Head of caudate nucleus (tissue), 42 donors: ENCODE data around the gene PROM1.

Experiments used
- DNase-seq, 42 donors: peaks; one replicate each; pipeline versions ENCODE4 v3.0.0 to v3.0.0-alpha.2; 2020 to 2021; ENCODE audit warnings: mixed read lengths in 7 of 42
- intact Hi-C: fragments of 100-400 bp; cut with DNase I; formaldehyde crosslinking; loops from one replicate; pipeline ENCODE4 v1.15.0; 2022

The PROM1 gene

DNA sequence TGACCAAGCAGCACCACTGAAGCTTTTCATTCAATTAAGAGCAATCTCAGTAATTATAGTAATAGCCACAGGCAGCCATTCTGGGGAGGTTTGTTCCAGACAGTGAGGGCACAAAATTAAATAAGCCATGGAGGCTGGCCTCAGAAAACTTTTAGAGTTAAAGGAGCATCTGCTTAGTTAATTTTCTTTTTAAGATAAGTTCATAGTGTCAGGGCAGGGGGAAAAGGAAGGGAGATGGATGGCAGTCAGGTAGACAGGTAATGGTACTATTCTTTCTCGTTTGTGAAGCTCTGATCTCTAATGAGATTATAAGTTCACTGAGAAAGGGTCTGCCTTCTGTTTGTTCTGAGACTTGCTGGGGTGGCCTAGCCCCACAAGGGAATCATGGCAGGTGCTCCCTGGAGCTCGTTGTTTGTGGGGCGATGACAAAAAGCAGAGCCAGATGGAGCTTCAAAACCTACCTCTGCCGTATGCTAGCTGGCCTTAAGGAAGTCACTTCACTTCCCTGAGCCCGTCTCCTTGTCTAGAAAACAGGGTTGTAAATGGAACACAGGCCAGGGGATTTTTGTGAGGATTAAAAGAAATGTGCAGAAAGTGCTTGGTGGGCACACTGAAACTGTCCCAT is 76.2 kb downstream of the PROM1 start:
- intact Hi-C loops: no loop called here
- no peak for DNase-seq

DNA sequence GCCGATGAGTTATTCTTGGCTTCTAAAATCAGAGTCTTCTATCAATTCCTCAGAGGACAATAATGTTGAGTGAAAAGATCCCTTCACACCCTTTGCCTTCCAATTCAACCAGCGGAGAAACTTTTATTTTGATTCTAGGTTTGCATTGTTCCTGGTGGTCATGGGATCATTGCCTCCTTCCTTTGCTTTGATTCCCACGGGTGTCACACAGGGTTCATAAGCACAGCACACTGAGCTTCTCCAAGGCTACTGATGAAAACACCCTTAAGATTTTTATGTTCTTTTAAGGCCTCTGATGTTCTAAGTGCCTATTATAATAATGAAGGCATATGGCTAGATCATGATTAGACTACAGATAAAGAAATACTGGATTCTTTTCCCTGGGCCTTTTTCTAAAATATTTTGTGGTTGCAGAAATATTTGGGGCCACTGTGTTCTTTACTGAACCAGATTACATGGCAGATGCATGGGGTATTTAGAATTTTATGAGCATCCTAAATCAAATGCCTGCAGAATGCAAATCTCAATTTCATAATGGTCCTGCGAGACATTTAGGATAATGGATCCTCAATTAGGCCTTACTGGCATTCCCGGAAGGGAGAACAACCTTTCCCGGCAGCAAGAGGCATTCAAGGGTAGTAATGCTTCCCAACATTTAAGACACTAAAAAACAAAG is 76.9 kb downstream of the PROM1 start:
- DNase-seq: no peak
- intact Hi-C loops: no loop called here

DNA sequence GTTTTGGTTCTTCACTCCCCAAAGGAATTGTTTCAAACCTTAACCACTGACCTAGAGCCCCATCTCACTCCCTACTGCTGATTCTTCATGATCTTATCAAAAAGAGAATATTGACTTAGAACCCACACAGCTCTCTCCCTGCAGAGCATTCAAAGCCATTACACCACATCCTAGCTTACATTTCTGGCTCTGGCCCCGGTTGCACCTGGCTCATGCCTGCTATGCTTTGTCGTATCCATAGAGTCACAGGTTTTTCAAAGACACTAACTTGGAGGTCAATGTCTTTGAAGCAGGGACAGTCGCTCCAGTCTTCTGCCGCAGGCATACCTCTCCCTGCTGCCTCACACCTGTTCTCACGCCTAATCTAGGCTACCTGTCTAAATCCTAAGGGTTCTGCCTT is 78.1 kb downstream of the PROM1 start:
- DNase-seq: no peak
- intact Hi-C loops: no loop called here

DNA sequence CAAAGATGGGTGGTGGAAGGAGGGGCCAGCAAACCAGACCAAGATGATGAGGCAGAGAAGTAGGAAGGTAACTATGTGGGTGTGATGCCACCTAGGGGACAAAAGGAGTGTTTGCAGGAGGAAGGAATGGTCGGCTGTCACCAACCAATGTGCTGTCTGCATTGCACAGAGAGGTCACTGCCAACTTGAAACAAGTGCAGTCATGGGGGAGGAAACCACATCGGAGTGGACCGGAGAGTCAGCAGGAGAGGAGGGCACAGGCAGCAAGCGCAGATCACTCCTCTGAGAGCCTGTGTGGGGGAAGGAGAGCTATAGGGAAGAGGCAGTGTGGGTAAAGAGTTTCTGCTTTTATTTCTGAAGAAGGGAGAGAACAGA is 82.4 kb downstream of the PROM1 start:
- DNase-seq: peak in 41 of 42 donors; percentile 33 to 86 (median 65)
- intact Hi-C loops: loop anchor here (5.0 kb wide), 2 partner anchors 119 to 524 kb away; no protein-coding TSS in a partner anchor

DNA sequence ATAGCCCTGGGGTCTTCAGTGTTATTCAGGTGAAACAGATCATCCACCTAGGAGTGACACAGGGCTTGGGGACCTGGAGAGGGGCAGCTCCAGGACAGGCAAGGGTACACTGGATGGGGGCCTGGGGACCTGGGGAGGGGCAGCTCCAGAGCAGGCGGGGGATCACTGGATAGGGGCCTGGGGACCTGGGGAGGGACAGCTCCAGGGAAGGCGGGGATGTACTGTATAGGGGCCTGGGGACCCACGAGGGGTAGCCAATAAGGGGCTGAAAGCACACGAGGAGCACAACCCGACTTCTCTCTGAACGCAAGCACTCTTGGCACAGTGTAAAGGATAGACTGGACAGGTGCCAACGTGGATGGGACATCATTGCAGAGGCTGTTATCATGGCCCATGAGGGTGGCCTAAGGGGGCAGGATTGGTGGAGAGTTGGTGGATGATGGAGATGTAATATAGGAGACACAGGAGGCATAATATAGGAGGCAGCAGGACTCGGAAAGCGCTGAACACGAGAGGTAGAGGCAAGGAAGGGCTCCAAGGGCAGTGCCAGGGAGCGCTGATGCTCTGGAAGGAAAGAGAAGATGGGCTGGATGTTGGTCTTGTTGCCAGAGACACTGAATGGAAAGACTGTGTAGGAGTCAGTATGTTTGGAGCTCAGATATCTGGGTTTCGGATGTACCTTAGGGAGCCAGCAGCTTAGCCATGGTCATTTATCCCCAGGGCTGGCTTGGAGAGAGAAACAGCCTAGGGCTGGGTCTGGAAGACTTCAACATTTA is 82.9 kb downstream of the PROM1 start:
- DNase-seq: no peak
- intact Hi-C loops: loop anchor here (5.0 kb wide), 2 partner anchors 119 to 524 kb away; no protein-coding TSS in a partner anchor

DNA sequence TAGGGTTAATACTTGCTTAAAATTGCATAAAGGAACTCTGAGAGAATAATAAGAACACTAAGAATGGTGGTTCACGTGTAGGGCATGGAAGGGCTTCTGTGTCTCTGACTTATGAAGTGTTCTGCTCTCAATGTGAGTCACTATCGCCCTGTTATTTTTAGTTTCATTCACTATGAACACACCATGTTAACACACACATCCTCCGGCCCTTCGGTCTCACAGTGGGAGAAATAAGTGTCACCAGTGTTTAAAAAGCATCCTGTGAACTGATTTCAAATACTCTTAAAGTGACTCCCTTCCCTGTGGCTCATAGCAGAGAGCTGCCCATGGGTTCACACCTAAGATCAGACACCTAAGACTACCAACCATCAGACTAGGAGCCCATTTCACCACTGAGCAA is 87.0 kb downstream of the PROM1 start:
- intact Hi-C loops: no loop called here
- no peak for DNase-seq

DNA sequence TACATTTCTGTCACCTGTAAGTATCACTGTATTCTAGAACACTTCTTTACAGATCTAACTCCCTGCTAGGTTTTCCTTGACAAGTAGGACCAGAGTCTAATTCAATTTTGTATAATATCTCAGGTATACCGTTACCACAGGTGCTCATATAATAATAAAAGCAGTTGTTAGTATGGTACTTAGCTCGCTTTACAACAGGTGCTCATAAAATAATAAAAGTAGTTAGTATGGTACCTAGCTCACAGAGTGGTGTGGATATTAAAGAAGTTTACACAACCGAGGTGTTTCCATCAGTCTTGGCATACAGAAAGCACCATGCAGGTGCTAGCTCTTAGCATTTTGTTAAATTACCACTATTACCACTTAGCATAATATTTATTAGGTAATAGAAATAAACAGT is 88.0 kb downstream of the PROM1 start:
- DNase-seq: no peak
- intact Hi-C loops: no loop called here

DNA sequence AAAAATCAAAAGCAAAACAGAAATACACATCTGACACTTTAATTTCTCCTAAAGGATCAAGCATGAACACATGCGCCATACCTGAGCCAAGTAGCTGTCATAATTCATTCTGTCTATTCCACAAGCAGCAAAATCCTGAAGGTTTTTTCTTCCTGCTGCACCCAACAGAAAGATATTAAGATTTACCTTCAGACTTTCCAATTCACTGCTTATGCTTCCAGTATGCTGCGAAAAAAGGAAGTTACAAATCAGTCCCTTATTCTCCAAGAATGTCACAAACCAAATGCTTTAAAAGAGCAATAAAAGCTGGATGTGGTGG is 91.7 kb downstream of the PROM1 start:
- no peak for DNase-seq
- intact Hi-C loops: no loop called here

DNA sequence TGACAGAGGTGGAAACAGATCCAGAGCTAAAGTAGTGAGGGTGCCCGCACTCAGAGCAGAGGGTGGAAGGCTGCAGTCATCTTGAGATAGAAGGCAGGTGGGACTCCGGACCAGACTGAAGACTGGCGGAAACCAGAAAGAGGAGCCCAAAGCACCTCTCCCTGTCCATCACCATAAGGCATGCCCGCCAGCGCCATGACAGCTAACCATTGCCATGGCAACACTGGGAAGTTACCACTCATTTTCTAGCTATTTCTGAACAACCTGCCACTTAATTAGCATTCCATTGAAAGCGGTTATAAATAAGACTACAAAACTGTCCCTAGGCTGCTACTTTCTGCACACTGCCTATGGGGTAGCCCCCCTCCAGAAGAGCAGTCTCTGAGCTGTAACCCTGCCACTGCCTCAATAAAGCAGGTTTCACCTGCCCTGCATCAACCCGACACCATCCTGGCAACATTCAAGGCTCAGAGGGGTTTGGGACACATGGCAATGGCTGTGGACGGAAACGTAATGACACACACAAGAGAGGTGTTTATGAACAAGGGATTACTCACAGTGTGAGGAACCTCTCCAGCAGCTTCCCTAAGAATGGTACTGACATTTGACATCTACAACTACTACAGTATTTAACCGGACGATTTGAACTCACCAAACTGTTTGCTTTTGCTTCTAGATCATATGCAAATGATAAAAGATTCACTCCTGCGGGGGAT is 93.1 kb downstream of the PROM1 start:
- DNase-seq: peak in 16 of 42 donors; percentile 5 to 50 (median 24)

DNA sequence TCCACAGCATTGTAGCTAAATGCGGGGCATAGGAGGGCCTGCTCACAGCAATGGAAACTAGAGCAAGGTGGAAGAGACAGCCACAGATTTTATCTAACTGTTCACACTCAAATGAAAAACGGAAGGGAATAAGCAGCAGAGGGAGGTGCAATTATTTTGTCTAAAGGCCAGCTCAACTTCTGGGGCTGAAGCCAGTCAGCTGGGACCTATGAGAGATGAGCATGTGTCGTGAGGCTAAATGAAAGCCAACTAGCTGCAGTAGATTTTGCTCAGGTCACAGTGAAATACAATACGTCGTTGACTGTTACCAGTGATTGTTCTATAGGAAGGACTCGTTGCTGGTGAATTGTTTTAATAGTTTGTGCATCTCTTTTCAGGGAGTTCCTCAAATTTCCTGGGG is 94.4 kb downstream of the PROM1 start:
- intact Hi-C loops: no loop called here
- DNase-seq: no peak

More for the DNA sequence above, 93.1 kb downstream of the PROM1 start:
- intact Hi-C loops: no loop called here

DNA sequence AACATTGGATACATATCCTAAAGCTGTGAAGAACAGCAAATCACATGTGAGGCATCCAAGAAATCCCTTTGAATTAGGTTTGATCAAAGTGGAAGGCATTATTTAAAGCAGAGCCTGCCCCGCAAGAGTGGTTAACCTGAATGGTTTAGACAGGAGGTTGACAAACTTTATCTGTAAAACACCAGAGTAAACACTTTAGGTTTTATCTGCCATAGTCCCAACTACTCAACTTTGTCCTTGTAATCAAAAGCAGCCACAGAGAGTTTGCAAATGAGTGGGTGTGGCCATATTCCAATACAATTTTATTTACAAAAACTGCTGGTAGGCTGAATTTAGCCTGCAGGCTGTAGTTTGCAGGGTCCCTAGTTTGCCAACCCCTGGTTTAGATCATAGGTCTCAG is 95.6 kb downstream of the PROM1 start:
- intact Hi-C loops: no loop called here
- DNase-seq: no peak

DNA sequence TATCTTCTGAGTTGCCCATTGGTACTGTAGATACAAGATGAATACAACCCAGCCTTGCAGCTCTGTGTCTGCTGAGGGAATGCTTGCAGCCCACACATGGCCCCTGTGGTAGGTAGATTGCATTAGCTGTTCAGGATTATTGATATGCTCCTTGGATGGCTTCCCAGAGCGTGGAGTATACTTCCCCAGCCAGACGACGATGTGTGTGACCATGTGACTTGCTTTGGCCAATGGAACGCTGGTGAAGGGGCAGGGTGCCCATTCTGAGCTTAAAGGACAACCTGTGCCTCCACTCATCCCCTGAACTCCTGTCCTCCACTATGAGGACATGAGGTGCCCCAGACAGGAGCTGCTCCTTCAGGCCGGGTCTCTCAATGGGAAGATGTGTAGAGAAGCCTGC is 96.9 kb downstream of the PROM1 start:
- intact Hi-C loops: no loop called here

DNA sequence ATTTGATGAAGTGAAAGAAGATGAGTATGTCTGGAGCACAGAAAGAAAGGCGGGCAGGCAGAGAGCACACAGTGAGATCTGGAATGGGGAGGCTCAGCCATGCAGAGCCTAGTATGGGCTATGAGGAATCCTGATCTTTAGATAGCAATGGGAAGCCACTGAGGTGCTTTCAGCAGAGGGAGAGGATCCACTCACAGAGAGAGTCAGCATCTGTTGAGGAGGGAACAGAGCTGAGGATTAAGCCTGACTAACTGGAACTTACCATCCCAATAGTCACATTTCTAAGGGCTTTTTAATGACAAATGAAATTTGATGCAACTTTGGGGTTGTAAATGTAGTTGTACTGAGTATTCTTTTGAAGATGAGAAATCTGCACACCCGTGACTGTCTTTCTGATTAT is 100.2 kb downstream of the PROM1 start:
- no peak for DNase-seq
- intact Hi-C loops: no loop called here

More for the DNA sequence above, 96.9 kb downstream of the PROM1 start:
- DNase-seq: no peak

DNA sequence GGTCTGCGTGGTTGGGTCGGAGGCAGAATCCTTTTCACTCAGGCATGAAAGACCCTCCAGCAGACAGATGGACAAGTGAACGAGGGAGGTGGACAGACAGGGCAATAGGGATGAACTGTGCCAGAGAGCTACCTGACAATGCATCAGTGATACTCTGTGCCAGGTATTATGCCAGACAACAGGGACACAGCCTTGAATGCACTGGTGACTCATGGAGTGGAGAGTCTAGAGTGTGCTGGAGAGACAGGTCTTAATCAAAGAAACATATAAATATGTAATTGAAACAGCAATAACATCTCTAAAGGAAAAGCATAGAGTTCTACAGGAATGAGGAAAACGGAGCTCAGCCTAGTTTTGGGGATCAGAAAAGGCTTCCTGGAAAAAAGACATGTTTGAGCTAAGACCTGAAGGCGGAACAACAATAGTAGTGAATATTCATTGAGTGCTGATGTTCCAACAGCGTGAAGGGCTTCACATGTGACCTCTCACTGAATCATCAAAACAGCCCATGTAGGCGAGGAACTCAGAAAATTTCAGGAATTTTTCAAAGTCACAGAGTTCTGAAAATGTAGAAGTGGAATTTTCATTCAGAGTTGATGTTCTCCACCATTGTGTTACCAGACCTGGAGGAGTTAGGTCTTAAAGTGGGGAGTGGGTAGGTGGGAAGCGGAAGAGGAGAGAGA is 100.8 kb downstream of the PROM1 start:
- no peak for DNase-seq
- intact Hi-C loops: no loop called here

DNA sequence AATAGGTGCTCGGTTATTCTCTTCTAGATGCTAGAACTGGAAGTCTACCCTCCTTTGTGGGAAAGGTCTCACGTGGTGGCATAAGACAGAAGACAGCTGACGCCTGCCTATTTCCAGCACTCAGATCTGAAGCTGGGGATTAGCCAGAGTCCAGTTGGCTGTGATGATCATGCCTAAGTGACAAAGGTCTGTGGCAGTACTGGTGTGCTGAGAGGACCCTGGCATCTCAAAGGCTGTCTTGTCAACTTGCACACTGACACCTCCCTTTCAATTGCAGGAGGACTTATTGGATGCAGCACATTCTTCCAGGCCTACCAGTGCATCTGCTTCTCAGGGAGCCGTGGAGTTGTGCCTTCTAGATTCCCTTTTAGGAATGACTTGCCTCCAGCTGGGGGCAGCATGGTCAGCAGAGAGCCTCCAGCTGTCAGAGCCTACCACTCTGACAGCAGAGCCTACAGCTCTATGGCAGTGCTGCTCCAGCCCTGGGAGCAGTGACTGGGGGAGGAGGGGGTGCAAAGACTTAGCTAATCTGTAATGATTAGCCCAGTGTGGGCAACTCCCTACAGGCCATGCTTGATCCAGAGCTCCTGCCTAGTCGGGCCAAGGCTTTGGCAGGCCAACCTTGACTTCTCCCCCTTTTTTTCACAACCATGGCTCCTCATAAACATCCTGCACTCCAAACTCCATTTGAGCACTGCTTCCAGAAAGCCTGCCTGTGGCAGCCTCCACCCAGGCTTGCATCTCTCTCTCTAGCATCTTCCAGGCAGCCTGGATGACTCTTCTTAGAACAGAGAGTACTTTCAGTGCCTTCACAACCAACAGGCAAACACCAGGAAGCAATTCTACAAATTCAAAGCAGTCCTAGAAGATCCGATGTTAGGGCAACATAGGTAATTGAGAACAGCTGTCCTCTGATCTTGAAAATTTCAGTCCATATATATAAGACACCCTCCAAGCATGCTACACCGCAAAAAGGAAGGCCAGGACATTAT is 107.1 kb downstream of the PROM1 start:
- no peak for DNase-seq
- intact Hi-C loops: no loop called here

DNA sequence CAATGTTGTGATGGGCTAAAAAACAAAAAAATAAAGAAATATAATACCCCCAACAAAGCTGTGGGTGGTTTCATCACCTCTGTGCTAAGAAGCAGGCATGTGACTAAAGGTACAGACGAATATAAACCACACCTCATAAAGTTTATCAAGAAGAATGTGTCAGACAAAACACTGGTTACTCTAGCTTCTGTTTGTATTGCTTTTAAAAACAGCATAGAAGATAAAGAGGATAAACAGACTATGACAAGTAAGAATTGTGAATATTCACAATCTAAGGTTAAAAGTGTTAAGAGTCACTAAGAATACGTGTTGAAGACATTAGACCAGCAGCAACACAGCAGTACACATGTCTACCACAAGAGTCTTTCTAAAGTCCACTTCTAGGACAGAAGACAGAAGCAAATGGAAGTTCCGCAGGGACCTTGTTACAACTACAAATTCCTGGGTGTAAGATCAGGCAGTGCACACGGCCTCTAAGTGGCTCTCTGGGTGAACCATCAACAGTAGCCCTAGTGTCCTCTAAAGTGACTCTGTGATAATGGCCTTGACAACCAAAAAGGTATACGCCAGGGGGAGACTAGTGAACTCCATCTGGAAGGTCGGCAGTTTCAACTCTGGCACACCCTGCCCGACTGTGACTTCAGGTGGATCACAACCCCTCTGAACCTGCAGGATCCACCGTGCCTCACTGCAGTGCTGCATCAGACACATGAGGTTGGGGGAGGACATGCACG is 112.6 kb downstream of the PROM1 start:
- no peak for DNase-seq
- intact Hi-C loops: no loop called here

DNA sequence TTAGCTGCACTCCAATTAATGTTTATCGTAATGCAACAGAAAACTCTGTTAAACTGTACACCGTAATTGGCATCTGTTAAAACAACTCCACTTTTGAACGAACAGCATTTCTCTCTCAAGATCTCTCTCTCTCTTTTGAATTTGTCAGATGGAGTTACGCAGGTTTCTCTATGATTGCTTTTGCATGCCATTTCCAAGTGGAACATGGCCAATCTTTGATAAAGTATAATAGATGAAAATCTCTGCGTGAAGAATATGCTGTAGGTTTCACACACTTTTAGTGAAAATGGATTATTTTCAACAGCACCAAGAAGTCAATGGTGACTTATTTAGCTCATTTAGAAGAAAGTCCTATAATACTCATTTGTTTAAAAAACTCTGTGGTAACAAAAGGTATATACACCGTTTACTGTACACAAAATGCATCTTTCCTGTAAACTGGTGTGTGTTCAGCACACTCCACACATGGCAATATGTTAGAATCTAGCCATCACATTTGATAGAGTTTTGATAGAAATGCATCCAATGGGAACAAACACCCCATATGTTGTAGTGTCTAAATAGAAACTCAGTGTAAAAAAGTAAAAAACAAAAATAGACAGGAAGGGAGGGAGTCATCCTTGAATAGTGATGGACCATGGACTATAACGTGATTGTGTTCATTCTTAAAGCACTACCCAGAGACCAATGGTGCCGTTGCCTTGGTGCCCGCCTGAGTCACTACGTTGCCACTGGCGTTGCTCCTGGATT is 115.1 kb downstream of the PROM1 start:
- DNase-seq: no peak
- intact Hi-C loops: no loop called here
